Thymus (tissue), 11 donors: ENCODE data around the gene NUP50. TPM values are rescaled to one million over a fixed set of nuclear protein-coding genes. Genes with fewer than 3 reads are reported as not detected.

Experiments used
- DNase-seq, 9 donors: peaks; one replicate each; pipeline ENCODE4 v3.0.0-alpha.2; 2013; ENCODE audit warnings: low spot score in 9 of 9, low read depth in 6 of 9, missing footprints in 1 of 9
- H3K27ac ChIP-seq, 2 donors: one replicate each; pipeline ENCODE4 v1.5.1; 2013; ENCODE audit warnings: control low read depth in 1 of 2, low read depth in 1 of 2, low read length in 1 of 2, mild to moderate bottlenecking in 1 of 2, moderate library complexity in 1 of 2
- H3K27me3 ChIP-seq, 2 donors: one replicate each; pipeline ENCODE4 v1.5.1; 2013; ENCODE audit warnings: low read length in 1 of 2; ENCODE audit not compliant: control insufficient read depth in 2 of 2, insufficient read depth in 1 of 2
- H3K36me3 ChIP-seq, 2 donors: one replicate each; pipeline ENCODE4 v1.5.1; 2013; ENCODE audit warnings: low read length in 1 of 2, mild to moderate bottlenecking in 1 of 2, moderate library complexity in 1 of 2; ENCODE audit not compliant: control insufficient read depth in 2 of 2, insufficient read depth in 2 of 2
- H3K4me1 ChIP-seq, 2 donors: one replicate each; pipeline ENCODE4 v1.5.1; 2013; ENCODE audit warnings: low read length in 2 of 2; ENCODE audit not compliant: control insufficient read depth in 2 of 2, insufficient read depth in 2 of 2
- H3K4me3 ChIP-seq, 2 donors: one replicate each; pipeline ENCODE4 v1.5.1; 2013; ENCODE audit warnings: low read length in 2 of 2, control low read depth in 1 of 2, mild to moderate bottlenecking in 1 of 2
- H3K9me3 ChIP-seq, 2 donors: one replicate each; pipeline ENCODE4 v1.5.1; 2013; ENCODE audit warnings: low read length in 1 of 2, mild to moderate bottlenecking in 1 of 2; ENCODE audit not compliant: control insufficient read depth in 2 of 2, insufficient read depth in 1 of 2
- WGBS: extraction: QIAGEN DNeasy Blood & Tissue Kit; methylation state at CpG from one replicate; pipeline ENCODE4 v1.1.7; 2013; 5-methylcytosine and 5-hydroxymethylcytosine counted together
- polyA plus RNA-seq: library from polyadenylated mRNA; stranded (reverse); fragments of 200-250 nt; gene quantifications from one replicate; pipeline ENCODE4 v1.2.3, GENCODE V29; 2013
- total RNA-seq: library from RNA; stranded (reverse); fragments of 120-200 nt; gene quantifications from one replicate; pipeline ENCODE4 v1.2.4, GENCODE V29; 2013
- donor health status: healthy.

NUP50 gene
- total and polyA plus RNA-seq, 2 donors: 40.6 to 70.1 TPM

- Histone ChIP-seq H3K36me3 (peaks cover under 1 to 3% of the 10 kb centered on the region in 2 donors), H3K4me1 (peaks cover 0 to 8% of the 10 kb centered on the region in 2 donors), H3K9me3 (no peaks in the 10 kb centered on the region), H3K27ac (no peak overlapping the region), H3K27me3 (no peaks in the 10 kb centered on the region), H3K4me3 (no peak overlapping the region)
- WGBS: 83% methylated on average over 22 of the region's 22 CpGs
- DNase-seq: no peak
Measured at GRCh38 chr22:45216133-45217003, 52.6 kb downstream of the NUP50 start.

- Histone ChIP-seq H3K9me3 (no peaks in the 10 kb centered on the region), H3K36me3 (no peaks in the 10 kb centered on the region), H3K27me3 (no peaks in the 10 kb centered on the region), H3K27ac (no peak overlapping the region), H3K4me3 (no peak overlapping the region), H3K4me1 (peaks cover 0 to 5% of the 10 kb centered on the region in 2 donors)
- DNase-seq: no peak
- WGBS: 98% methylated on average over 6 of the region's 6 CpGs
Measured at GRCh38 chr22:45217345-45217744, 53.6 kb downstream of the NUP50 start.

GRCh38 chr22:45217806-45218205 is 54.1 kb downstream of the NUP50 start:
- Histone ChIP-seq H3K4me1 (peaks cover 0 to 5% of the 10 kb centered on the region in 2 donors), H3K4me3 (no peak overlapping the region), H3K9me3 (no peaks in the 10 kb centered on the region), H3K36me3 (no peaks in the 10 kb centered on the region), H3K27ac (no peak overlapping the region), H3K27me3 (no peaks in the 10 kb centered on the region)
- 98% methylated on average over 14 of the region's 14 CpGs for WGBS
- DNase-seq: no peak

- peak in 1 of 9 donors; percentile 35 for DNase-seq
- H3K4me3 ChIP-seq: no peak overlapping the region
- H3K9me3 ChIP-seq: no peaks in the 10 kb centered on the region
- no peak overlapping the region for H3K27ac ChIP-seq
- H3K4me1 ChIP-seq: no peaks in the 10 kb centered on the region
- no peaks in the 10 kb centered on the region for H3K27me3 ChIP-seq
- H3K36me3 ChIP-seq: no peaks in the 10 kb centered on the region
- WGBS: 91% methylated on average over 9 of the region's 9 CpGs
Measured at GRCh38 chr22:45218976-45219375, 55.3 kb downstream of the NUP50 start.

- Histone ChIP-seq H3K36me3 (no peaks in the 10 kb centered on the region), H3K4me1 (peaks cover 0 to 5% of the 10 kb centered on the region in 2 donors), H3K4me3 (no peak overlapping the region), H3K9me3 (no peaks in the 10 kb centered on the region), H3K27me3 (no peaks in the 10 kb centered on the region), H3K27ac (no peak overlapping the region)
- DNase-seq: no peak
- 76% methylated on average over 5 of the region's 5 CpGs for WGBS
Measured at GRCh38 chr22:45221201-45221600, 57.5 kb downstream of the NUP50 start.

- H3K4me3 ChIP-seq: no peak overlapping the region
- peaks cover 0 to 7% of the 10 kb centered on the region in 2 donors for H3K4me1 ChIP-seq
- H3K36me3 ChIP-seq: no peaks in the 10 kb centered on the region
- WGBS: 82% methylated on average over 5 of the region's 5 CpGs
- DNase-seq: no peak
- no peaks in the 10 kb centered on the region for H3K9me3 ChIP-seq
- H3K27ac ChIP-seq: no peak overlapping the region
- H3K27me3 ChIP-seq: no peaks in the 10 kb centered on the region
Measured at GRCh38 chr22:45223304-45224117, 59.8 kb downstream of the NUP50 start.

- Histone ChIP-seq H3K36me3 (no peaks in the 10 kb centered on the region), H3K27me3 (no peaks in the 10 kb centered on the region), H3K4me3 (no peak overlapping the region), H3K27ac (no peak overlapping the region), H3K9me3 (no peaks in the 10 kb centered on the region), H3K4me1 (peaks cover 0 to 7% of the 10 kb centered on the region in 2 donors)
- DNase-seq: no peak
- 97% methylated on average over 11 of the region's 11 CpGs for WGBS
Measured at GRCh38 chr22:45224331-45224730, 60.6 kb downstream of the NUP50 start.

- Histone ChIP-seq H3K27me3 (no peaks in the 10 kb centered on the region), H3K36me3 (no peaks in the 10 kb centered on the region), H3K4me1 (peaks cover 0 to 7% of the 10 kb centered on the region in 2 donors), H3K4me3 (no peak overlapping the region), H3K27ac (no peak overlapping the region), H3K9me3 (no peaks in the 10 kb centered on the region)
- 97% methylated on average over 19 of the region's 19 CpGs for WGBS
- DNase-seq: no peak
Measured at GRCh38 chr22:45224988-45225731, 61.4 kb downstream of the NUP50 start.
